Endodermal cell (in vitro differentiated cells): Measurements from ENCODE around the gene RPA3. TPM values are rescaled to one million over a fixed set of nuclear protein-coding genes. Genes with fewer than 3 reads are reported as not detected.
A peak's percentile ranks its signal among the peaks of the same experiment; 100 is the strongest.

Experiments
- DNase-seq: peaks from one replicate; pipeline ENCODE4 v3.0.0-alpha.2; 2017
- H3K27ac ChIP-seq: 2 replicates; pipeline ENCODE4 v1.5.1; 2013; ENCODE audit warnings: mild to moderate bottlenecking, low read depth, low read length, moderate library complexity
- H3K27me3 ChIP-seq: 2 replicates; pipeline ENCODE4 v1.6.1; 2013; ENCODE audit warnings: mild to moderate bottlenecking, low read length, moderate library complexity; ENCODE audit not compliant: insufficient read depth, control insufficient read depth, poor library complexity, severe bottlenecking
- H3K36me3 ChIP-seq: 2 replicates; pipeline ENCODE4 v1.7.0; 2013; ENCODE audit warnings: mild to moderate bottlenecking, low read length, moderate library complexity; ENCODE audit not compliant: control insufficient read depth, insufficient read depth
- H3K4me1 ChIP-seq: one replicate; pipeline ENCODE4 v1.7.0; 2013; ENCODE audit warnings: low read length; ENCODE audit not compliant: control insufficient read depth, insufficient read depth
- H3K4me3 ChIP-seq: 2 replicates; pipeline ENCODE4 v1.5.1; 2013; ENCODE audit warnings: mild to moderate bottlenecking, low read length, moderate library complexity
- H3K9ac ChIP-seq: 2 replicates; pipeline ENCODE4 v1.6.1; 2013; ENCODE audit warnings: mild to moderate bottlenecking, low read length, moderate library complexity; ENCODE audit not compliant: poor library complexity, severe bottlenecking; ENCODE audit errors: extremely low read depth
- H3K9me3 ChIP-seq: 2 replicates; pipeline ENCODE4 v1.6.1; 2013; ENCODE audit warnings: mild to moderate bottlenecking, low read length, moderate library complexity; ENCODE audit not compliant: control insufficient read depth
- H3K27ac Mint-ChIP-seq: 2 replicates; pipeline ENCODE4 v1.8.0; 2020; ENCODE audit warnings: mixed read lengths
- H3K27me3 Mint-ChIP-seq: 2 replicates; pipeline ENCODE4 v1.8.0; 2021; ENCODE audit warnings: mild to moderate bottlenecking, mixed read lengths; ENCODE audit not compliant: insufficient read depth
- H3K36me3 Mint-ChIP-seq: 2 replicates; pipeline ENCODE4 v1.8.0; 2020; ENCODE audit warnings: low read depth, mixed read lengths
- H3K4me1 Mint-ChIP-seq: 2 replicates; pipeline ENCODE4 v1.8.0; 2020; ENCODE audit warnings: mixed read lengths
- H3K4me3 Mint-ChIP-seq: 2 replicates; pipeline ENCODE4 v1.8.0; 2020; ENCODE audit warnings: mild to moderate bottlenecking, moderate library complexity, mixed read lengths
- H3K9me3 Mint-ChIP-seq: 2 replicates; pipeline ENCODE4 v1.8.0; 2020; ENCODE audit warnings: mild to moderate bottlenecking, mixed read lengths
- WGBS, 2 experiments: methylation state at CpG; one replicate each; pipeline versions ENCODE4 v1.1.5 to v1.1.7; 2013; ENCODE audit warnings: missing lambda C conversion rate in 2 of 2, mixed read lengths in 1 of 2; ENCODE audit not compliant: insufficient coverage in 1 of 2, insufficient read length in 1 of 2; 5-methylcytosine and 5-hydroxymethylcytosine counted together
- total RNA-seq, 2 donors: library from RNA; stranded (reverse); fragmentation: NEBNext Ultra II Directional in 1 of 2; extraction: Animal tissue kit (Norgen Biotek cat#: 25700) in 1 of 2; gene quantifications; 2 replicates in 1 of 2; 3 replicates in 1 of 2; pipeline ENCODE4 v1.2.1, GENCODE V29; 2021
- TF ChIP-seq, protein P1 (sequence below): fragments of 200-600 bp; sonication (generic); conservative IDR thresholded peaks from 2 replicates; pipeline ENCODE4 v1.5.0; 2021; ENCODE audit warnings: antibody characterized with exemption, mild to moderate bottlenecking

Gene RPA3
- total RNA-seq, 2 donors from 2014 or later, result 65.5 to 97.8 TPM

DNA sequence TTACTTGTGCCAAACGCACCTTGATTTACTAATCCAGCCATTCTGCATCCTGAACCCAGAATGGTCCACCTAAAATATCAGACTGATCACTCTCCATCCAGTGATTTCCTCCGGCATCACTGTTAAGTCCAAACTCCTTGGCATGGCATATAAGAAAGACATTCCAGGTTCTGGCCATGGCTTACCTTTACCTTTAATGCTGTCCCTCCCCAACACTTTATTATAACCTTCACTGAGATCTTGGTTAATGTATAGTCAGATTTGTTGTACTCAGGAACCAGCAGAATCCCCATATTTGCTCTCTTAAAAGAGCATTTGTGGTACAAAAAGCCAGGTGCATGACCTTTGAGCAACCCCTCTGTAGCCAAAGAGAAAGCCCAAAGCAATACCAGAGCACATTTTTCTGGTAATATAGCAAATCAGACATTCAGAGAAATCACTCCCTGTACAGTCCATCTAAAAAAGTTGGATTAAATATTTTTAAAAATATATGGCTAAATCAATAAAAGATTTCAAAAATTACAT is 67.7 kb downstream of the RPA3 start:
- no peak overlapping the region for H3K27ac ChIP-seq
- TF ChIP-seq, protein P1, sequence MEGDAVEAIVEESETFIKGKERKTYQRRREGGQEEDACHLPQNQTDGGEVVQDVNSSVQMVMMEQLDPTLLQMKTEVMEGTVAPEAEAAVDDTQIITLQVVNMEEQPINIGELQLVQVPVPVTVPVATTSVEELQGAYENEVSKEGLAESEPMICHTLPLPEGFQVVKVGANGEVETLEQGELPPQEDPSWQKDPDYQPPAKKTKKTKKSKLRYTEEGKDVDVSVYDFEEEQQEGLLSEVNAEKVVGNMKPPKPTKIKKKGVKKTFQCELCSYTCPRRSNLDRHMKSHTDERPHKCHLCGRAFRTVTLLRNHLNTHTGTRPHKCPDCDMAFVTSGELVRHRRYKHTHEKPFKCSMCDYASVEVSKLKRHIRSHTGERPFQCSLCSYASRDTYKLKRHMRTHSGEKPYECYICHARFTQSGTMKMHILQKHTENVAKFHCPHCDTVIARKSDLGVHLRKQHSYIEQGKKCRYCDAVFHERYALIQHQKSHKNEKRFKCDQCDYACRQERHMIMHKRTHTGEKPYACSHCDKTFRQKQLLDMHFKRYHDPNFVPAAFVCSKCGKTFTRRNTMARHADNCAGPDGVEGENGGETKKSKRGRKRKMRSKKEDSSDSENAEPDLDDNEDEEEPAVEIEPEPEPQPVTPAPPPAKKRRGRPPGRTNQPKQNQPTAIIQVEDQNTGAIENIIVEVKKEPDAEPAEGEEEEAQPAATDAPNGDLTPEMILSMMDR, result no peak
- no peak overlapping the region for H3K4me3 Mint-ChIP-seq

DNA sequence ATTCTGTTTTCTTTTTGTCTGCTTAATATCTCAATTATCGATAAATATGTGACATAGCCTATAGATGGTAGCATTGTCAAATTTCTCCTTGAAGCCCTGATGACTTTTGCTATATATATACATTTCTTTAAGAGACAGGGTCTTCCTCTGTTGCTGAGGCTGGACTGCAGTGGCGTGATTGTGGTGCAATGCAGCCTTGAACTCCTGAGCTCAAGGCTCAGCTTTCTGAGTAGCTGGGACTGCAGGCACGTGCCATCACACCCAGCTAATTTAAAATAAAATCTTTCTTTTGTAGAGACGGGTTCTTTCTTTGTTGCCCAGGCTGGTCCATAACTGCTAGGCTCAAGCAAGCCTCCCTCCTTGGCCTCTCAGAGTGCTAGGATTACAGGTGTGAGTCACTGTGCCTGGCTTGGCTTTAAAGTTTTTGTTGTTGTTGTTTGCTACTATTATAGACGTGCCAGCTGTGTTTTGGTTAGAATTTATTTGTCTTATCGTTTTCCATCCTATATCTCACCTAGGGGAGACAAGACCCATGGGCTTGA is 70.8 kb downstream of the RPA3 start:
- no peaks in the 10 kb centered on the region for H3K27me3 Mint-ChIP-seq
- Histone ChIP-seq H3K27me3 (no peaks in the 10 kb centered on the region), H3K36me3 (no peaks in the 10 kb centered on the region), H3K4me1 (no peaks in the 10 kb centered on the region), H3K9me3 (peaks cover 6% of the 10 kb centered on the region), H3K4me3 (no peak overlapping the region), H3K9ac (no peak overlapping the region), H3K27ac (no peak overlapping the region)
- H3K9me3 Mint-ChIP-seq, result peaks cover 13% of the 10 kb centered on the region
- peaks cover 24% of the 10 kb centered on the region for H3K36me3 Mint-ChIP-seq
- 80 to 91% methylated on average over 3 to 4 of the region's 6 CpGs for WGBS, 2 experiments
- TF ChIP-seq, protein P1, result no peak
- H3K27ac Mint-ChIP-seq, result no peak overlapping the region
- peaks cover 13% of the 10 kb centered on the region for H3K4me1 Mint-ChIP-seq
- no peak overlapping the region for H3K4me3 Mint-ChIP-seq
- no peak for DNase-seq

More for the DNA sequence above, 67.7 kb downstream of the RPA3 start:
- Mint-ChIP-seq H3K36me3 (peaks cover 11% of the 10 kb centered on the region), H3K27ac (no peak overlapping the region), H3K9me3 (peaks cover 11% of the 10 kb centered on the region), H3K4me1 (peaks cover 24% of the 10 kb centered on the region), H3K27me3 (no peaks in the 10 kb centered on the region)
- Histone ChIP-seq H3K9me3 (peaks cover 6% of the 10 kb centered on the region), H3K27me3 (no peaks in the 10 kb centered on the region), H3K4me3 (no peak overlapping the region), H3K4me1 (no peaks in the 10 kb centered on the region), H3K36me3 (no peaks in the 10 kb centered on the region), H3K9ac (no peak overlapping the region)
- no peak for DNase-seq
- 96% methylated on average over 2 of the region's 2 CpGs for WGBS, 2 experiments

DNA sequence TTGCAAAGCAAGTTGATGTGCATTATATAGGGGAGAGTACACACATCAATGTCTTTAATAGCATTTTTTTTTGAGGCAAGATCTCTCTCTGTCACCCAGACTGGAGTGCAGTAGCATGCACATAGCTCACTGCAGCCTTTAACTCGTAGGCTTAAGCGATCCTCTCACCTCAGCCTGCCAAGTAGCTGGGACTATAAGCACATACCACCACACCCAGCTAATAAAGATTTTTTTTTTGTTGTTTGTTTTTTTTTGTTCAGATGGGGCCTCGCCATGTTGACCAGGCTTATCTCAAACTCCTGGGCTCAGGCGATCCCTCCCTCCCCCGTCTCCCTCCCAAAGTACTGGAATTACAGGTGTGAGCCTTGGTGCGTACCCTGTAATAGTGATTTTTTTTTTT is 76.3 kb downstream of the RPA3 start:
- Histone ChIP-seq H3K4me3 (peak overlapping the region; percentile 96), H3K9me3 (peaks cover 6% of the 10 kb centered on the region), H3K27ac (no peak overlapping the region), H3K27me3 (no peaks in the 10 kb centered on the region), H3K4me1 (no peaks in the 10 kb centered on the region), H3K9ac (no peak overlapping the region), H3K36me3 (no peaks in the 10 kb centered on the region)
- peaks cover 13% of the 10 kb centered on the region for H3K9me3 Mint-ChIP-seq
- TF ChIP-seq, protein P1, result no peak
- H3K27me3 Mint-ChIP-seq, result no peaks in the 10 kb centered on the region
- H3K4me3 Mint-ChIP-seq, result peak overlapping the region; percentile 100
- H3K27ac Mint-ChIP-seq, result no peak overlapping the region
- DNase-seq, result no peak
- peaks cover 19% of the 10 kb centered on the region for H3K4me1 Mint-ChIP-seq
- peaks cover 26% of the 10 kb centered on the region for H3K36me3 Mint-ChIP-seq
- WGBS, 2 experiments, result 81% methylated on average over 6 of the region's 6 CpGs; no CpG with 5 or more reads in 1 of the 2 experiments
